GOT3 (cell line): ENCODE data around the gene MACROD2.
"Not testable (repeated sequence)": the region's sequence is repeated elsewhere in the genome, so short reads cannot be mapped to it uniquely, and the experiment has no call there.

Experiments
- DNase-seq: peaks from one replicate; lab custom pipeline; 2025; ENCODE audit warnings: mixed read lengths; lab: John Stamatoyannopoulos, UW

MACROD2 gene

DNA sequence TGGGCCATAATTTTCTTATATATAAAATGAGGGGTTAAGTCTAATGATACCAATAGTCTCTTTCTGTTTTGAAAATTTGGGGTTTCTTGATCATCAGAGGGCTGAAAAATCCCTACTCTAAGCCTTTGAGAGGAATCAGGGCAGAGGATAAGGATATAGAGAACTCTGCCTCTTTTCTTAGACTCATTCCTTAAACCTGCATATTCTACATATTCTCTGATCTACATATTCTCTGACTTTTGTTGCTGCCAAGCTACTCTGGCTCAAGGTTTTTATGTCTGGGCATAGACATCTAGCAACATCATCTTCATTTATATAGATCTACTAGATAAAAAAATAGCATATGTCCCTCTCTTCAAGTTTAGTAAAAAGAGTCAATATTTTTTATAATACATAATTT lies 270.9 kb downstream of the MACROD2 start:
- no peak for DNase-seq

DNA sequence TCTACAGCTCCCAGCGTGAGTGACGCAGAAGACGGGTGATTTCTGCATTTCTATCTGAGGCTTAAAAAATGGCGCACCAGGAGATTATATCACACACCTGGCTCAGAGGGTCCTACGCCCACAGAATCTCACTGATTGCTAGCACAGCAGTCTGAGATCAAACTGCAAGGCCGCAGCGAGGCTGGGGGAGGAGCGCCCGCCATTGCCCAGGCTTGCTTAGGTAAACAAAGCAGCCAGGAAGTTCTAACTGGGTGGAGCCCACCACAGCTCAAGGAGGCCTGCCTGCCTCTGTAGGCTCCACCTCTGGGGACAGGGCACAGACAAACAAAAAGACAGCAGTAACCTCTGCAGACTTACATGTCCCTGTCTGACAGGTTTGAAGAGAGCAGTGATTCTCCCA lies 275.4 kb downstream of the MACROD2 start:
- DNase-seq: not testable (repeated sequence)

DNA sequence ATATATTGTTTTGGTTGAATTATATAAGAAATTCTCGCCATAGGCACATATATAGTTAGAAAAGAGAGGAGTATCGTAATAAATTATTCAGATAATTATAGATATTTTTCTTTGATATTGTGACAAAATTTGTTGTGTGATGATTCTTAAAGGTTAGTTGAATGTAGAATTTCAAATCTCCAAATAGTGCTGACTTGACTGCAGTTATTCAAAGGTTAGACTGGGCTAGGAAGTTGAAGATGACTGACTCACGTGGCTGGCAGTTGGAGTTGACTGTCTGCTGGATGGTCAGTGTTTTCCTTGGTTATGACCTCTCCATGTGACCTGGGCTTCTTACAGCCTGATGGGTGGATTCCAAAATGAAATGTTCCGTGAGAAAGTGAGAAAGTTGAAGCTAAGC lies 286.8 kb downstream of the MACROD2 start:
- no peak for DNase-seq

DNA sequence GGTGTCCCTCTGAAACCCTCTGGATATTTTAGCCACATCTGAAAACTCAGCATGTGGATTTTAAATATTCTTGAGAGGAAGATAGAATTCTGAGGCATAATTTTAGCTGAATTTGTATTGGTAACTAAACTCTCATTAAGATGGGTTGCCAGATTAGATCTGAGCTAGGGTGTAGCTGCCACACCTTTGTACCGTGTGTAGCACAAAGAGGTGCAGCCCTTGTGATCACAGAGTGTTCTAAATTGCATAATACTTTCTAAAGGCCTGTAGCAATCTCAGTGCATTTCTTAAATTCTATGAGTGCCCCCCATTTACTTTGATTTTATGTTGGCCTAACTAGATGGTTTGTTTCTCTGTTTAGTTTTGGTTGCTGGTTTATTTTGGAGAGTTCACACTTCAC lies 289.1 kb downstream of the MACROD2 start:
- DNase-seq: no peak

DNA sequence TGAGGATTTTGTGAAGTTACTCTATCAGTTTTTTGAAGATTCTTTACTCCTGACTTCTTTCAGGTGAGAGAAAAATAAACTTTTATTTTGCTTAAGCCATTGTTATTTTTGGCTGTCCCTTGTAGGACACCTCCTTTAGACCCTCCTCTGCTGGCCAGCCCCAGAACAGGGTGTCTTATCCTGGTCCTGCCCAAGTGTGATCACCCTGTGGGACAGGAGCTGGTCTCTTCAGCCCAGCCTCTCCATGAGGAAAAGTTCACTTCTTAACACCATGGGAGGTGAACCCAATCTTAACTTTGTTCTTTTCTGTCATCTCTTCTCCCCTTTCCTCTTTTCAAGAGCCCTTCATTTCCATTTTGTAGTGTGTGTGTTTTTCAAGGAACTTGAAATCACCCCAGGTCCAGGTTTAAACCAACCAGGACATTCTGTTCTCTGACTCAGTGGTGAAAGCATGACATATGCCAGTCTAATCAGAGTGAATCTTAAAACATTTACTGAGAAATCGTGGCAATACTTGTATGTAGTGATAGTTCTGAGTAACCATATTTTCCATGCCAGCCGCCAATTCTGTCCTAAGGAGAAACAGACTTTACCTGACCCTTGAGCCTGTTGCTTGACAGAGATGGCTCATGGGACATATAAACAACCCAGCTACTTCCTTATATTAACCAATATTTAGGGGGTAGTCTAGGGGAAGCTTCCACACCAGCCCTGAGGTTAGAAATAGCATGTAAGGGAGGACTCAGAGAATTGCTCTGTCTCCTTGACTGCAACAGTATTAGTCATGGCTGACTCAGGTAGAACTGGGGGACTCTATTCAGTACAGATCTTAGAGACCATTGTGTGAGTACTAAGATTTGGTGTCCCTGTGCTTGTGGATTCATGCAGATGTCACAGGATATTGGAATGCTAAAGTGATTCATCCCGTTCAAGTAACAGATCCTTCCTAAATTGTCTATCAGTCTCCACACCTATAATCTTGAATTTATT lies 293.3 kb downstream of the MACROD2 start:
- no peak for DNase-seq

- DNase-seq: no peak
Measured at GRCh38 chr20:14291502-14291901, 296.2 kb downstream of the MACROD2 start.

GRCh38 chr20:14295238-14295637 lies 299.9 kb downstream of the MACROD2 start:
- DNase-seq: no peak

GRCh38 chr20:14295770-14296309 lies 300.5 kb downstream of the MACROD2 start:
- DNase-seq: no peak

DNA sequence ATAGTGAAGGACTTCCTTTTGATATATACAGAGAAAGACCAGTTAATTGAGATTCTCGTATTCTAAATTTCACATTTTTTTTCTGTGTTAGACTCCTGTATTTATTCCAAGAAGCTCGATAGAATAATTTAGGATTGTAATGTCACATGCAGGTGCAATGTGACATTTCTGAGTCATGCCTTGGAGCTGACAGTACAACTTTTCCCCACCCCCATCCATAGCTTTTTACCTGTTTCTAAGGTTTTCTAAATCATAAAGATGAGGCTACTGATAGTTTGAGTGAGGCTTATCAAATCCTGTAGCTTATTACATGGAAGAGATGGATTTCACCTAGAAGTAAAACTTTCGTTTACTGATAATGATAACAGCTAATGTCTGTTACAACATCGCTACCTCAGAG lies 304.5 kb downstream of the MACROD2 start:
- DNase-seq: no peak

DNA sequence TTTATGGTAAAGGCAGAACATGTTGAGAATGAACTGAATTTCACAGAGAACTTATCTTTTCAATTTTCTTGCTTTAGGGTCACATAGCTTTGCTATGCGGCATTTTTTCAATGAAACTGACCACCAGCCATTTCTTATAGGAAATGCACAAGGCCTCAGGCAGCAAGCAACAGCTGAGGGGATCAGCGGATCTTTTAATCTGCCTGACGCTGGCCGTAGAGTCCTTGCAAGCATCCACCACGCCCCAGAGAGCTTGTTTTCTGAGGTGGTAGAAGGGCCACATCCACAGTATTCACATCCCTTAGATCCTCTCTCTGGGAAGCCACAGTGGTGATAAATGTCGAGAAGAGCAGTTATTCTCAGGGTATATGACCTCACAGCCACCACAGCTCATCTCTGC lies 307.8 kb downstream of the MACROD2 start:
- no peak for DNase-seq

DNA sequence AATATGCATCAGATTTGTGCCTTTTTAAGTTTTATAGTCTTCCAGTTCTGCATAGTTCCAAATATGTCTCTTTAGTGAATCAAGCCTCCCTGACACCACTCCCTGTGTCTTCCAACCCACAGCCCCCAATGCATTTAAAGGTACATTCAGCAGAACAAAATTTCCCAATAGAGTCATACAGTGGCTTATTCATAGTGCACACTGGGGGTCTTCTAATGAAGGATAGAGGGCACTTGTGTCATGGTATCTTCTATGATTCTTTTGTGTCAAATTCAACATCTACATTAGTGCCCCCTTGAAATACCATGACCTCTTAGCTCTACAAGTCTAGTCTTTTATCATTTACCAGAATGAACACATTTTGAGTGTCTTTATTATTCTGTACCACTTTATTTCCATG lies 308.3 kb downstream of the MACROD2 start:
- DNase-seq: no peak

- DNase-seq: no peak
Measured at GRCh38 chr20:14304472-14304871, 309.2 kb downstream of the MACROD2 start.

- no peak for DNase-seq
Measured at GRCh38 chr20:14307956-14308355, 312.6 kb downstream of the MACROD2 start.

DNA sequence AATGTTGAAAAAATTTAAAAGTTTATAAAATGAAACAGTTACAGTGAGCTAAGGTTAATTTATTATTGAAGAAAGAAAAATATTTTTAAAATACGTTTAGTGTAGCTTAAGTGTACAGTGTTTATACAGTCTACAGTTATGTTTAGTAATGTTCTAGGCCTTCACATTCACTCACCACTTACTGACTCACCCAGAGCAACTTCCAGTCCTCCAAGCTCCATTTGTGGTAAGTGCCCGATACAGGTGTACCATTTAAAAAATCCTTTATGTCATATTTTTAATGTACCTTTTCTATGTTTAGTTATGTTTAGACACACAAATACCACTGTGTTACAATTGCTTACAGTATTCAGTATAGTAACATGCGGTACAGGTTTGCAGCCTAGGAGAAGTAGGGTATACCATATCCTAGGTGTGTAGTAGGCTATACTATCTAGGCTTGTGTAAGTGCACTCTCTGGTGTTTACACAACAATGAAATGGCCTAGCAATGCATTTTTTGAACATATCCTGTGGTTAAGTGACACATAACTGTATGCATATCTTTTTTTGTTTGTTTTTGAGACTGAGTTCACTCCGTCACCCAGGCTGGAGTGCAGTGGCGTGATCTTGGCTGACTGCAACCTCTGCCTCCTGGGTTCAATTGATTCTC lies 315.8 kb downstream of the MACROD2 start:
- DNase-seq: no peak

DNA sequence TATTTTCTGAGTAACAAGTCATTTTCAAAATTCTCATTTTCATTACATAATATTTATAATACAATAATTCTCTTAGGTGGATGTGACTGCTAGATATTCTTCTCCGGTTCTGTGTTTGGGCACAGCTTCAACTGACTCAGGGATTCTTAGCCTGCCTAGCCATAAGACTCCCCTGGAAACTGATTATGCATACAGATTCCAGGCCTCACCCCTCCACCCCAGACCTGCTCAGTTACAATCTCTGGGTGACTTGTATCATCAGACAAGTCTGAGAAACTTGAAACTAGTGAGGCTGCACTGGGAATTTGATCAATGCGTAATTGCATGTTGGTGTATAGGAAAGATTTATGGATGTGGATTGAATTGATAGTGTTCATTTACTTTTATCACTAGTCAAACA lies 316.7 kb downstream of the MACROD2 start:
- DNase-seq: no peak

DNA sequence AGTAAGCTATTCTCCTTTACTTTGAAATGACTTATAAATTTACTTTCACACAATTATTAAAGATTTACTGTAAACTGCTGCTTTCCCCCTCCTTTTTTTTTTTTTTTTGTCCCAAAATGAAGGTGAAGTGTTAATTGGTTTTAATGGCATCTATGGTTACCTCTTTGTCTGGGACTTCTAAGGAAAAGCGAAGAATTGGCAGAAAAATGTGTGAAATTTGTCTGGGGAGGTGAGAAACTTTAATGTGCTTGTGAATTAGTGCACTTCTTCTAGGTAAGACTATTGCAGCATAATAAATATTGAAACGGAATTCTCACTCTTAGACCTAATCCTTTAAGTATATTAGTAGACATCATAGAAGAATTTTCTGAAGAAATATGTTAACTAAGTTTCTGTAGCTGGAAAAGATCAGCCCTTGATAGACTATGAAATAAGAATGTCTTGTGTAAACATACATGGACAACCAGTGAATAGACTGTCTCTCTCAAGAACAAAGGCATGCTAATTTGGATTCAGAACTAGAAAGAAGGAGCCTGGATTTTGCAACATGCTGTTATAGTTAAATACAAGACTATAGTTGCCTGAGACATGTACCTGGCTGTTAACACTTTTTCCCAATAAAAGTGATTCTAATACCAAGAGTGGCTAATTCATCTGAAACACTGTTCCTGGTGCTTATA lies 318.2 kb downstream of the MACROD2 start:
- no peak for DNase-seq

GRCh38 chr20:14319704-14320103 lies 324.4 kb downstream of the MACROD2 start:
- DNase-seq: no peak

- DNase-seq: no peak
Measured at GRCh38 chr20:14331646-14332045, 336.3 kb downstream of the MACROD2 start.

DNA sequence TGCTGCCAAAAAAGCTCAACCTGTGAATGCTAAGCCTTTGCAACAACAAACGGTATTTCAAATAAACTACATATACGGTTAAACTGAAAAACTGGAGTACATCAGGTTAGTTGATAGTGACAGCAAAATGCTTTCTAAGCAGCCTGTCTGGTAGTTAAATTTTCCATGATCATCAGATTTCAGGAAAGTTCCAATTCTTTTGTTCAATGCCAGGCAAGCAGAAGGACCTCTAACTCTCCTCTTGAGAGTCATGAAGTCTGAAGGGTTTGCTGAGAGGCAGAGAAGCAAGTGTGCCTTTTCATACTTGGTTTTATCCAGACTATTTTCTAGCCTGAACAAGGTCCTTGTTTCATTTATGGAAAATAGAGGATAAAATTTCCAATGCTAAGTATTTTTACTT lies 337.6 kb downstream of the MACROD2 start:
- no peak for DNase-seq

DNA sequence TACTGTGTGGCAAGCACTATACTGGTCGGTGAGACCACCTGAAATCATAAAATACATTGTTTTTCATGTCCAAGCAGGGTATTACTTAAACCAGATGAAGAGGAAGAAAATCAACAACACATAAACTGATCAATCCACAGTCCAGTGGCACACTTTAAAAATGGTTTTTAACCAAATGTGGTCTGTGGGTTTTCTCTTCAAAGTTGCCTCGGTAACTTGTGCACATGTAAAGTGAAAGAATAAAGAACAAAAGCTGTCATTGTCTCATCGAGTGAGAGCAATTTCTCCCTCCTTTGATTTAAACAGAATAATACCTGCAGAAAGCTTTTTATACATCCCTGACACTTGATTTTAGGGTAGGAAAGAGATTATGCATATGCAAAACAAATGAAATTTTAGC lies 338.4 kb downstream of the MACROD2 start:
- DNase-seq: no peak

DNA sequence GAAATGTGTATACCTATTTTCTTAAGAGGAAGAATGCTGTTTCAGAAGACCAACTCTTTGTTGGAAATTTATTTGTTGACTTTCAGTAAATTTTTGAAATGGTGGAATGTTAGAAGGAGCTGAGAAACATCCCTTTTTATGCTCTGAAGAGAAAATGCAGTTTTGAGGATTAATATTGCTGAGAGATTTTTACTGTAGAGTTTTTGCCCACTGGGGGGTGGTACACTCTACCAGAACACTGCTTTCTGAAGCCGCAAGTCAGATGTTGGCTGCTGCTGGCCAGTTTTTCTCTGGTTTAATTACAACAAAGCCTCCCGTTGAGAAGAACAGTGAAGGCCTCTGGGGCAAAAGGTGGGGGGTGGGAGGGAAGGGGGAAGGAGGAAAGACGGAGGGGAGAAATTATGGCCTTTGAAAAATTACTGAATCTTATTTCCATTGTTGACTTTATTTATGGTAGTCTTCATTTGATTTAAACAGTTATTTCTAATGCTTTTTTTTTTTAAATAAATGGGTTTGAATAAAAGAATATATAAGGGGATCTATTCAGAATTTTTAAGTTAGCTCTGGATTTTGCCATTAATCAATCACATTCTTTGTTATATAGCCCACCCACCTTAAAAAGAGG lies 339.1 kb downstream of the MACROD2 start:
- no peak for DNase-seq

- no peak for DNase-seq
Measured at GRCh38 chr20:14335052-14335451, 339.7 kb downstream of the MACROD2 start.
